ENCODE results near the gene CAD. TPM values are rescaled to one million over a fixed set of nuclear protein-coding genes. Genes with fewer than 3 reads are reported as not detected.

Gene CAD
- total RNA-seq, 2 experiments from 2014 or later: 132 to 173 TPM

DNA sequence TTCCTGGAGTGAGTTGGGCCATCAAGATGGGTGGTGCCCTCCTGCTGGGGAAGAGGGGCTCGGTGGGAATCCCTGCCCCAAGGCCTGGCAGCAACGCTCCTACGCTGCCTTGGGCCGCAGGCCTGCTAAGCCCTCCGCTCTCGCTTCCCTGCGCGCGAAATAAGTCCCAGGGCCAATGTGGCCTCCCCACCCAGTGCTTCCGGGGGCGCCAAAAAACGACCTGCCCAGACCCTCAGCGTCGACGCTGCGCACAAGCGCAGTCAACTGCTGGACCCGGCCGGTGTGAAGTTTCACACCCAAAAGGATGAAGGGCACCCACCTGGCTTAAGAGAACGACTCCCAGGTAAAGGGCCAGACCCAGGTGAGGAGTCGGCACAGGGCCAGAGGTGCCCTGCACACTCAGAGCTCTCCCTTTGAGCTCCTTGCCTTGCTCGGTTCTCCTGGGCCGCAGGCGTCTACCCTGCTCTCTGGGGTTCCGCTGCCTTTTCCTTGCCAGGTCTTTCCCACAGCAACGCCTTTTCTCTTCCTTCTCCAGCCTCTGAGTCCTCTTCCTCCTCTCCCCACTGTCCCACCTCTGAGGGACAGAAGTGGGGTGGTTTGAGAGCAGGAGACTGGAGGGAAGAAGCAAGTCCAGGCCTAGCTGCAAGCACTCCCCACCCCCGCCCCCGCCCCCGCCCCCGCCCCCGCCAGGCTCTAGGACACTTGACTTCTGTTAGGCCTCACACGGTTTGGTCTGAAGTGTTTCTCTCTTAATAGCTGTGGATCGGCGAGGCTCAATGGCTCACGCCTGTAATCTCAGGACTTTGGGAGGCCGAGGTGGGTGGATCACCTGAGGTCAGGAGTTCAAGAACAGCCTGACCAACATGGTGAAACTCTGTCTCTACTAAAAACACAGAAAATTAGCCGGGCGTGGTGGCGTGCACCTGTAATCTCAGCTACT lies 58.3 kb downstream of the CAD start, which contains the start of gene DNAJC5G:
TSS of gene DNAJC5G (plus strand) at position 223 of the 940 bp plus-strand sequence. CDS start 1,296 bp downstream, outside the sequence.
- H3K4me1 ChIP-seq (ENCODE audit: insufficient read depth, low read length, poor library complexity, severe bottlenecking): peaks cover 48% of the 10 kb centered on the region
- no peaks in the 10 kb centered on the region for H3K9me2 ChIP-seq (ENCODE audit: insufficient read depth, low read length)
- TF ChIP-seq EZH2phosphoT487 (IDR thresholded peaks at IDR 0.05; ENCODE audit: borderline replicate concordance, low read depth, low read length): no peak
- TF ChIP-seq, protein P1, sequence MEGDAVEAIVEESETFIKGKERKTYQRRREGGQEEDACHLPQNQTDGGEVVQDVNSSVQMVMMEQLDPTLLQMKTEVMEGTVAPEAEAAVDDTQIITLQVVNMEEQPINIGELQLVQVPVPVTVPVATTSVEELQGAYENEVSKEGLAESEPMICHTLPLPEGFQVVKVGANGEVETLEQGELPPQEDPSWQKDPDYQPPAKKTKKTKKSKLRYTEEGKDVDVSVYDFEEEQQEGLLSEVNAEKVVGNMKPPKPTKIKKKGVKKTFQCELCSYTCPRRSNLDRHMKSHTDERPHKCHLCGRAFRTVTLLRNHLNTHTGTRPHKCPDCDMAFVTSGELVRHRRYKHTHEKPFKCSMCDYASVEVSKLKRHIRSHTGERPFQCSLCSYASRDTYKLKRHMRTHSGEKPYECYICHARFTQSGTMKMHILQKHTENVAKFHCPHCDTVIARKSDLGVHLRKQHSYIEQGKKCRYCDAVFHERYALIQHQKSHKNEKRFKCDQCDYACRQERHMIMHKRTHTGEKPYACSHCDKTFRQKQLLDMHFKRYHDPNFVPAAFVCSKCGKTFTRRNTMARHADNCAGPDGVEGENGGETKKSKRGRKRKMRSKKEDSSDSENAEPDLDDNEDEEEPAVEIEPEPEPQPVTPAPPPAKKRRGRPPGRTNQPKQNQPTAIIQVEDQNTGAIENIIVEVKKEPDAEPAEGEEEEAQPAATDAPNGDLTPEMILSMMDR (conservative IDR thresholded peaks at IDR 0.05; ENCODE audit: low read length): no peak
- no peaks in the 10 kb centered on the region for H4K20me1 ChIP-seq (ENCODE audit: insufficient read depth, low read length)
- ChIA-PET CTCF (ENCODE audit: unreplicated experiment) (interaction anchor here (0.7 kb wide), 1 partner anchor 671 kb away, joined by 3 read pairs; no protein-coding TSS in a partner anchor), POLR2A (interaction anchor here (0.6 kb wide), 1 partner anchor 59 kb away, joined by 3 read pairs; no protein-coding TSS in a partner anchor)
- no peak within 1 kb of the TSS for H3K4me2 ChIP-seq (ENCODE audit: low read length)
- no peaks in the 10 kb centered on the region for H3K9me3 ChIP-seq (ENCODE audit: low read length)
- H2AFZ ChIP-seq (ENCODE audit: low read length): no peak within 1 kb of the TSS
- no peaks in the 10 kb centered on the region for H3K79me2 ChIP-seq (ENCODE audit: insufficient read depth, low read depth, low read length)
- no TSS peak for BruUV-seq (replicated peaks)
- H3K4me3 ChIP-seq (ENCODE audit: low read depth, low read length, poor library complexity, severe bottlenecking): no peak within 1 kb of the TSS
- intact Hi-C loops (cut with micrococcal nuclease; ENCODE audit: unreplicated experiment): no loop called here
- no peak for DNase-seq (ENCODE audit: low spot score)
- no peak within 1 kb of the TSS for H3K27ac ChIP-seq (ENCODE audit: low read depth, low read length, poor library complexity, severe bottlenecking)
- no peaks in the 10 kb centered on the region for H3K36me3 ChIP-seq (ENCODE audit: insufficient read depth, low read length)

DNA sequence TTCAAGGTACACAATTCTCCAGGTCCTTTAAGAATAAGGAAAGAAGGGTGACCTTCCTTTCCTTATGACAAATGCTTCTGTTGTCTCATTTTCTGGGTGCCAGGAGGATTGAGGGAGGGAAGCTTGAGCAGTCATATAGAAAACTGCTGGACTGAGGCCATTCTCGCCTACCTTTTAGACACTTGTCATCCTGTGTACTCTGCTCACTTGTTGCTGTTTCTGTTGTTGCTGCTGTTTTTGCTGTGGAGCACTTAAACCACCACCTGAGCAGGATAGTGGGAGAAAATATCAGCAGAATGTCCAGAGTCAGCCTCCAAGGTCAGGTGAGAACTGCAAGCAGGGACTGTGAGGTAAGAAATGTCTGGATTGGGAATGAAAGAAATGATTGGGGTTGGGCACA lies 60.8 kb downstream of the CAD start:
- ChIA-PET CTCF (ENCODE audit: unreplicated experiment) (no interaction called here), POLR2A (no interaction called here)
- Histone ChIP-seq H3K9me2 (ENCODE audit: insufficient read depth, low read length) (no peaks in the 10 kb centered on the region), H3K27ac (ENCODE audit: low read depth, low read length, poor library complexity, severe bottlenecking) (no peak overlapping the region), H3K4me2 (ENCODE audit: low read length) (no peak overlapping the region), H3K36me3 (ENCODE audit: insufficient read depth, low read length) (no peaks in the 10 kb centered on the region), H3K4me1 (ENCODE audit: insufficient read depth, low read length, poor library complexity, severe bottlenecking) (peaks cover 30% of the 10 kb centered on the region), H4K20me1 (ENCODE audit: insufficient read depth, low read length) (no peaks in the 10 kb centered on the region), H3K79me2 (ENCODE audit: insufficient read depth, low read depth, low read length) (no peaks in the 10 kb centered on the region), H3K4me3 (ENCODE audit: low read depth, low read length, poor library complexity, severe bottlenecking) (no peak overlapping the region), H2AFZ (ENCODE audit: low read length) (no peak overlapping the region), H3K9me3 (ENCODE audit: low read length) (no peaks in the 10 kb centered on the region)
- intact Hi-C loops (cut with micrococcal nuclease; ENCODE audit: unreplicated experiment): no loop called here
- TF ChIP-seq, protein P1 (conservative IDR thresholded peaks at IDR 0.05; ENCODE audit: low read length): no peak
- TF ChIP-seq EZH2phosphoT487 (IDR thresholded peaks at IDR 0.05; ENCODE audit: borderline replicate concordance, low read depth, low read length): no peak
- no peak for DNase-seq (ENCODE audit: low spot score)
- BruUV-seq (replicated peaks): no TSS peak

Measured in OCI-LY7 (cell line).